Measurements from ENCODE around the gene SF3A2. TPM values are rescaled to one million over a fixed set of nuclear protein-coding genes. Genes with fewer than 3 reads are reported as not detected.
A peak's percentile ranks its signal among the peaks of the same experiment; 100 is the strongest.

Gene SF3A2
- total RNA-seq, 2 donors from 2014 or later = 15.5 to 30.1 TPM

DNA sequence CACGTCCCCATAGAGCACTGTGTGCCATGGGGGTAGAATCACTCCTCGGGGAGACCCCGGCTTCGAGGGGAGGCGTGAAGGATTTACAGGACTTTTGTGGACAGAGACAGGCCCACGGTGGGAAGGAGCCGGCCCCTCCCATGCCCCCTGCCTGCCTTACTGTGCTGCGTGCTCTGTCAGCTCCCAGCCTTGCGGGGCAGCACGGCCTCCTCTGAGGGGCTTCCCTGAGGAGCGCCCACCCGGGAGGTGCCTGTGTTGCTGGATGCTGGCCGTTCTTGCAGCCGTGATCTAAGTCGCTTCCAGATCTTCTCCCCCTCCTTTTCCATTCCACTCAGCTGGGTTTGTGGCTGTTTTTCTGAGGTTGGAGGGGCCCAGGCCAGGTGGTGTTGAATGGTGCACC is 29.6 kb upstream of the SF3A2 start:
- Histone ChIP-seq H3K4me3 (no peak overlapping the region), H3K36me3 (replicated peaks in 1 of 2; ENCODE audit: insufficient read depth in 1 of 2, low read depth in 2 of 2) (peaks cover 0 to 16% of the 10 kb centered on the region in 2 donors), H3K9me3 (no peaks in the 10 kb centered on the region), H3K27me3 (no peaks in the 10 kb centered on the region), H3K4me1 (no peaks in the 10 kb centered on the region), H3K27ac (no peak overlapping the region)
- intact Hi-C loops (cut with DNase I) = no loop called here
- TF ChIP-seq, protein P1, sequence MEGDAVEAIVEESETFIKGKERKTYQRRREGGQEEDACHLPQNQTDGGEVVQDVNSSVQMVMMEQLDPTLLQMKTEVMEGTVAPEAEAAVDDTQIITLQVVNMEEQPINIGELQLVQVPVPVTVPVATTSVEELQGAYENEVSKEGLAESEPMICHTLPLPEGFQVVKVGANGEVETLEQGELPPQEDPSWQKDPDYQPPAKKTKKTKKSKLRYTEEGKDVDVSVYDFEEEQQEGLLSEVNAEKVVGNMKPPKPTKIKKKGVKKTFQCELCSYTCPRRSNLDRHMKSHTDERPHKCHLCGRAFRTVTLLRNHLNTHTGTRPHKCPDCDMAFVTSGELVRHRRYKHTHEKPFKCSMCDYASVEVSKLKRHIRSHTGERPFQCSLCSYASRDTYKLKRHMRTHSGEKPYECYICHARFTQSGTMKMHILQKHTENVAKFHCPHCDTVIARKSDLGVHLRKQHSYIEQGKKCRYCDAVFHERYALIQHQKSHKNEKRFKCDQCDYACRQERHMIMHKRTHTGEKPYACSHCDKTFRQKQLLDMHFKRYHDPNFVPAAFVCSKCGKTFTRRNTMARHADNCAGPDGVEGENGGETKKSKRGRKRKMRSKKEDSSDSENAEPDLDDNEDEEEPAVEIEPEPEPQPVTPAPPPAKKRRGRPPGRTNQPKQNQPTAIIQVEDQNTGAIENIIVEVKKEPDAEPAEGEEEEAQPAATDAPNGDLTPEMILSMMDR (IDR thresholded peaks at IDR 0.05) = no peak
- no peak for TF ChIP-seq POLR2A (IDR thresholded peaks at IDR 0.05)
- ATAC-seq = no peak
- 75 to 92% methylated on average over 1 to 15 of the region's 15 CpGs for WGBS, 2 donors
- no peak for DNase-seq

DNA sequence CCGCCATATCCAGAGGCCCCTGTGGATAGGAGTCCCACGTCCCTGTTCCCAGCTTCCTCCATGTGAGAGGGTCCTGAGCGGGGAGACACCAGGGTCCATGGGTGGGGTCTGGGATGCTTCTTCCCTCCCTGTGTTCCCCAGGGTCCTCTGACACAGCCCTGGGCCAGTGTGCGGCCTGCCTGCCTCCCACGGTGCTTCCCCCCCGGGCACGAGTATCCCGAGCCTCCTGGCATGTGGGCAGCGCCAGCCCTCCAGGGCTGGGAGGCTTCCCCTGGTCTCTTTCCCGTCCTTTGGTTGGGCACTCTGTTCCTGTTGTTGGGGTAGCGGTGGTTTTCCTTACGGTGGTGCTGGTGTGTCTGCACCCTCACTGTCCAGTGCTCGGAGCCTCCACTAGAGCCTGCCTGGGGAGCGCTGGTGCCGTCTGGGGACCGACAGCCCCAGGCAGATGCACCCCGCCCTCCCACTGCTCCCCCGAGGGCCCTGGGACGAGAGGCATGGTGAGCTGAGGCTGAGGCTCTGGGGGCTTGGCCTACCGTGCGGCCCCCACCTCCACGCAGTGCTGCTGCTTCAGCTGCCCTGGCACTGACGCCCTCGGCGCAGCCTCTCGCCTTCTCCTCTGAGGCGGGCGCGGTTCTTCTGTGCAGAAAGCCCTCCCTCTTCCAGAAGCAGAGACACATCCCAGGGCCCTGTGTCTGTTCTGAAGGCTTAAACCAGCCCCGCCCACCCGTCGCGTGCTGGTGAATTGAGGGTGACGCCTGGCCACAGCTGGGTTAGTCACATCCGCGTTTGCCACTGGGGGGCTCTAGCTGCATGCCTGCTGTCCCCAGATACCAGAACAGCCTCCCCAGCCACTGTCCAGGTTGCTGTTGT is 28.4 kb upstream of the SF3A2 start:
- 76 to 84% methylated on average over 20 to 34 of the region's 36 CpGs for WGBS, 2 donors
- H3K27ac ChIP-seq = no peak overlapping the region

DNA sequence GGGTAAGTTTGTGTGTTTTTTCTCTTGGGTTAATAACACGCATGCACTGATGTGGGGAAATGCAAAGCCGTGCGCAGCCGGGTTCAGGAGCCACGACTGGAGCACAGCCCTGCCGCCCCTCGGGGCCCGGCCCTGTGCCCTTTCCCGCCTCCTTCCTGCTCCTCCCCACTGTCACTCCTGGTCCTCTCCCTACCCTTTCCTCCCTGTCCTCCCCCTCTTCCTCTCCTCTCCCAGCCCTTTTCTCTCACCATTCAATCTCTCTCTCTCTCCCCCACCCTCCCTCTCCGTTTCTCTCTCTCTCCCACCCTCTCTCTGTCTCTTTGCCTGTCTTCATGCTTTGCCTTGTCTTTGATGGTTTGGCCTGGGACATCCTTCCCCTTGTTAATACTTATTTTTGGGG is 27.6 kb upstream of the SF3A2 start:
- Histone ChIP-seq H3K4me3 (no peak overlapping the region), H3K27ac (no peak overlapping the region), H3K9me3 (no peaks in the 10 kb centered on the region), H3K27me3 (no peaks in the 10 kb centered on the region), H3K36me3 (replicated peaks in 1 of 2; ENCODE audit: insufficient read depth in 1 of 2, low read depth in 2 of 2) (peaks cover 0 to 19% of the 10 kb centered on the region in 2 donors), H3K4me1 (no peaks in the 10 kb centered on the region)
- ATAC-seq (no peak), DNase-seq (no peak)
- TF ChIP-seq, protein P1 (IDR thresholded peaks at IDR 0.05) = no peak
- TF ChIP-seq POLR2A (IDR thresholded peaks at IDR 0.05) = no peak
- intact Hi-C loops (cut with DNase I) = no loop called here
- 77 to 80% methylated on average over 10 of the region's 10 CpGs for WGBS, 2 donors

More for the DNA sequence above, 28.4 kb upstream of the SF3A2 start:
- Histone ChIP-seq H3K4me3 (no peak overlapping the region), H3K36me3 (replicated peaks in 1 of 2; ENCODE audit: insufficient read depth in 1 of 2, low read depth in 2 of 2) (peaks cover 0 to 18% of the 10 kb centered on the region in 2 donors), H3K27me3 (no peaks in the 10 kb centered on the region), H3K9me3 (no peaks in the 10 kb centered on the region), H3K4me1 (no peaks in the 10 kb centered on the region)
- DNase-seq = peak in 3 of 4 donors; percentile 30 to 46 (median 33)
- ATAC-seq = peak; percentile 35
- TF ChIP-seq, protein P1 (IDR thresholded peaks at IDR 0.05) = no peak
- no peak for TF ChIP-seq POLR2A (IDR thresholded peaks at IDR 0.05)
- intact Hi-C loops (cut with DNase I) = no loop called here

DNA sequence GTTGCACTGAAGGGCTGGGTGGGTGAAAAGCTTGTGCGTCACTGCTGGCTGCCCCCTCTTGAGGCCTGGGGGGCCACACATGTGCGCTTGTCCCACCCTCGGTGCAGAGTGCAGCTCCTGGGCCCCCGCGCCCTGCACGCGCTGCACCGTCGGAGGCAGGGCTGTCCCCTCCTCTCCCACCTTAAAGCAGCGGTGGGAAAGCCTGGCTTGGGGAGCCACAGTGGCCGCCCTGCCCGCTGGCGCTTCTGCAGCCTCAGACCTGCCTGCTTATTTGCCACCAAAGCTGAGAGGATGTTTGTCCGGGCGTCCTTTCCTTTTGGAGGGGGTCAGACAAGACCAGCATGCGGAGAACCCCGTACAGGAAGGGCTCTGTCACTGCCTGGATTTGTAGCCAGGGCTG is 27.2 kb upstream of the SF3A2 start:
- ATAC-seq = no peak
- intact Hi-C loops (cut with DNase I) = no loop called here

More for the DNA sequence above, 27.2 kb upstream of the SF3A2 start:
- Histone ChIP-seq H3K9me3 (no peaks in the 10 kb centered on the region), H3K36me3 (replicated peaks in 1 of 2; ENCODE audit: insufficient read depth in 1 of 2, low read depth in 2 of 2) (peaks cover 0 to 22% of the 10 kb centered on the region in 2 donors), H3K4me3 (no peak overlapping the region), H3K4me1 (no peaks in the 10 kb centered on the region), H3K27ac (no peak overlapping the region), H3K27me3 (no peaks in the 10 kb centered on the region)
- 88 to 93% methylated on average over 10 to 17 of the region's 17 CpGs for WGBS, 2 donors
- DNase-seq = no peak
- no peak for TF ChIP-seq POLR2A (IDR thresholded peaks at IDR 0.05)
- TF ChIP-seq, protein P1 (IDR thresholded peaks at IDR 0.05) = no peak
